Panc1 (cell line): ENCODE measurements around the gene PRR15. TPM values are rescaled to one million over a fixed set of nuclear protein-coding genes. Genes with fewer than 3 reads are reported as not detected.

Source experiments
- ATAC-seq: fragments of 200-7000 bp; cut with Tn5 transposase; 2 replicates; pipeline ENCODE4 v1.9.1; 2020; ENCODE audit warnings: mild to moderate bottlenecking, moderate library complexity
- BruUV-seq: library from RNA; stranded (reverse); fragments of 400-500 nt; replicated peaks from 2 replicates; lab custom pipeline; 2021; lab: Mats Ljungman, UMichigan
- CTCF ChIA-PET: fragments of 300-600 bp; sonication (Branson Sonifier 250); formaldehyde crosslinking; loops from one replicate; lab custom pipeline; 2022; ENCODE audit warnings: antibody characterized with exemption; lab: Charles Lee
- POLR2A ChIA-PET: fragments of 300-600 bp; sonication (Branson Sonifier 250); formaldehyde crosslinking; loops from one replicate; lab custom pipeline; 2022; ENCODE audit warnings: antibody characterized with exemption; lab: Charles Lee
- DNase-seq: peaks from one replicate; pipeline ENCODE4 v3.0.0-alpha.2; 2010; ENCODE audit warnings: low read depth, low spot score
- H3K27ac ChIP-seq: 2 replicates; pipeline ENCODE4 v1.5.1; 2011; ENCODE audit warnings: mild to moderate bottlenecking, low read length, inconsistent platforms
- H3K27me3 ChIP-seq: fragments of 200-500 bp; sonication (Bioruptor generic); 2 replicates; pipeline ENCODE4 v1.6.0; 2014; ENCODE audit warnings: low read length, inconsistent platforms; ENCODE audit not compliant: control insufficient read depth, insufficient read depth
- H3K36me3 ChIP-seq: fragments of 200-500 bp; sonication (Bioruptor generic); 2 replicates; pipeline ENCODE4 v1.5.1; 2014; ENCODE audit warnings: inconsistent platforms, mild to moderate bottlenecking, low read length, moderate library complexity; ENCODE audit not compliant: control insufficient read depth, insufficient read depth
- H3K4me1 ChIP-seq: 2 replicates; pipeline ENCODE4 v1.5.1; 2011; ENCODE audit warnings: inconsistent platforms, mild to moderate bottlenecking, low read length, moderate library complexity; ENCODE audit not compliant: control insufficient read depth, insufficient read depth
- H3K4me3 ChIP-seq, 2 experiments: 2 replicates each; pipeline ENCODE4 v1.5.1; 2011 to 2012; ENCODE audit warnings: low read depth in 2 of 2, low read length in 2 of 2, mild to moderate bottlenecking in 2 of 2, inconsistent platforms in 1 of 2, moderate library complexity in 1 of 2
- H3K9me3 ChIP-seq: fragments of 200-500 bp; sonication (Bioruptor generic); 2 replicates; pipeline ENCODE4 v1.5.1; 2014; ENCODE audit warnings: low read depth, mild to moderate bottlenecking, inconsistent platforms, low read length, moderate library complexity; ENCODE audit not compliant: control insufficient read depth, insufficient read depth
- CTCF ChIP-seq: fragments of 450-650 bp; IDR thresholded peaks from 2 replicates; pipeline ENCODE4 v1.5.1; 2017; ENCODE audit warnings: mild to moderate bottlenecking
- POLR2AphosphoS5 ChIP-seq: IDR thresholded peaks from 2 replicates; pipeline ENCODE4 v1.6.1; 2012; ENCODE audit warnings: mild to moderate bottlenecking, low read depth, low read length, moderate library complexity
- SIN3A ChIP-seq: IDR thresholded peaks from 2 replicates; pipeline ENCODE4 v1.6.1; 2012; ENCODE audit warnings: low read depth, mild to moderate bottlenecking, low read length, moderate library complexity, borderline replicate concordance; ENCODE audit not compliant: insufficient read depth
- TCF7L2 ChIP-seq: IDR thresholded peaks from 2 replicates; pipeline ENCODE4 v1.6.1; 2011; ENCODE audit warnings: mild to moderate bottlenecking, low read depth, low read length, inconsistent platforms
- in situ Hi-C: cut with HindIII; loops from 2 replicates; pipeline ENCODE4 v1.10.0; 2016; ENCODE audit warnings: low sequenced_read_pairs, low pct_unique_long_range_greater_than_20kb
- intact Hi-C: fragments of 100-400 bp; cut with micrococcal nuclease; formaldehyde crosslinking; loops from one replicate; pipeline ENCODE4 v1.10.0; 2022; ENCODE audit not compliant: unreplicated experiment
- total RNA-seq: library from RNA; stranded (reverse); gene quantifications from one replicate; pipeline ENCODE4 v1.2.1, GENCODE V29; 2021; ENCODE audit not compliant: unreplicated experiment
- TF ChIP-seq, protein P1 (sequence below), 2 experiments: IDR thresholded peaks; 2 replicates each; pipeline ENCODE4 v1.6.1; 2011 to 2012; ENCODE audit warnings: low read depth in 2 of 2, control low read depth in 1 of 2, low read length in 1 of 2, mild to moderate bottlenecking in 1 of 2, moderate library complexity in 1 of 2; ENCODE audit not compliant: insufficient read depth in 1 of 2

The PRR15 gene
- total RNA-seq, 1 experiment from 2014 or later, result 0.23 TPM

- ChIA-PET POLR2A (no interaction called here), CTCF (no interaction called here)
- TF ChIP-seq, protein P1, sequence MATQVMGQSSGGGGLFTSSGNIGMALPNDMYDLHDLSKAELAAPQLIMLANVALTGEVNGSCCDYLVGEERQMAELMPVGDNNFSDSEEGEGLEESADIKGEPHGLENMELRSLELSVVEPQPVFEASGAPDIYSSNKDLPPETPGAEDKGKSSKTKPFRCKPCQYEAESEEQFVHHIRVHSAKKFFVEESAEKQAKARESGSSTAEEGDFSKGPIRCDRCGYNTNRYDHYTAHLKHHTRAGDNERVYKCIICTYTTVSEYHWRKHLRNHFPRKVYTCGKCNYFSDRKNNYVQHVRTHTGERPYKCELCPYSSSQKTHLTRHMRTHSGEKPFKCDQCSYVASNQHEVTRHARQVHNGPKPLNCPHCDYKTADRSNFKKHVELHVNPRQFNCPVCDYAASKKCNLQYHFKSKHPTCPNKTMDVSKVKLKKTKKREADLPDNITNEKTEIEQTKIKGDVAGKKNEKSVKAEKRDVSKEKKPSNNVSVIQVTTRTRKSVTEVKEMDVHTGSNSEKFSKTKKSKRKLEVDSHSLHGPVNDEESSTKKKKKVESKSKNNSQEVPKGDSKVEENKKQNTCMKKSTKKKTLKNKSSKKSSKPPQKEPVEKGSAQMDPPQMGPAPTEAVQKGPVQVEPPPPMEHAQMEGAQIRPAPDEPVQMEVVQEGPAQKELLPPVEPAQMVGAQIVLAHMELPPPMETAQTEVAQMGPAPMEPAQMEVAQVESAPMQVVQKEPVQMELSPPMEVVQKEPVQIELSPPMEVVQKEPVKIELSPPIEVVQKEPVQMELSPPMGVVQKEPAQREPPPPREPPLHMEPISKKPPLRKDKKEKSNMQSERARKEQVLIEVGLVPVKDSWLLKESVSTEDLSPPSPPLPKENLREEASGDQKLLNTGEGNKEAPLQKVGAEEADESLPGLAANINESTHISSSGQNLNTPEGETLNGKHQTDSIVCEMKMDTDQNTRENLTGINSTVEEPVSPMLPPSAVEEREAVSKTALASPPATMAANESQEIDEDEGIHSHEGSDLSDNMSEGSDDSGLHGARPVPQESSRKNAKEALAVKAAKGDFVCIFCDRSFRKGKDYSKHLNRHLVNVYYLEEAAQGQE (IDR thresholded peaks at IDR 0.05; ENCODE audit: insufficient read depth in 1 of 2, low read depth in 2 of 2, low read length in 1 of 2), result no peak
- TF ChIP-seq CTCF (no peak), SIN3A (no peak), TCF7L2 (no peak), POLR2AphosphoS5 (no peak)
- no peak for DNase-seq
- peaks cover 6% of the 10 kb centered on the region for H3K4me1 ChIP-seq
- no peaks in the 10 kb centered on the region for H3K36me3 ChIP-seq
- no peaks in the 10 kb centered on the region for H3K9me3 ChIP-seq
- H3K27me3 ChIP-seq, result peaks cover 18% of the 10 kb centered on the region
- ATAC-seq, result no peak
- H3K27ac ChIP-seq, result no peak overlapping the region
- intact Hi-C loops, result no loop called here
- no peak overlapping the region for H3K4me3 ChIP-seq
- no TSS peak for BruUV-seq
- in situ Hi-C loops, result no loop called here
These were observed 6.0 kb downstream of the PRR15 start for GRCh38 chr7:29569648-29570047.

DNA sequence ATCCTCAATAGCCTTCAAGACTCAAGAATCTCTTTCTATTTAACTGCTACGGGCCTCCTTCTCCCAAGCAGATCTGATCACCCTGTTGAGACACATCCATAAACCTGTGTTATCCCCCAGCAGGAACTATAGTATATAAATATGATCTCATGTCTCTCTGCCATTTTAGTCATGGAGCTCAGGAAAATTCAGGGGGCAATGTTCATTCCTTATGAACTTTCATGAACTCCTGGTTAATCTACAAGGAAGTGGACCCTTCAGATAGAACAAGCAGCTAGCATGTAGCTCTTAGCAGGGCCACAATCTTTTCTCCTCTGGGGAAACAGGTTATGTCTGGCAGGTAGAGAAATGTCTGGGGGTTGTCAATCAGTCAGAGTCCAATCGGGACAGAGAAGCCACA, 8.9 kb downstream of the PRR15 start:
- H3K36me3 ChIP-seq, result no peaks in the 10 kb centered on the region
- no peak overlapping the region for H3K27ac ChIP-seq
- CTCF ChIA-PET, result no interaction called here
- ATAC-seq (no peak), DNase-seq (no peak)
- TF ChIP-seq TCF7L2 (no peak), POLR2AphosphoS5 (no peak), SIN3A (no peak), CTCF (no peak)
- TF ChIP-seq, protein P1 (IDR thresholded peaks at IDR 0.05; ENCODE audit: insufficient read depth in 1 of 2, low read depth in 2 of 2, low read length in 1 of 2), result no peak
- no peaks in the 10 kb centered on the region for H3K9me3 ChIP-seq
- no peak overlapping the region for H3K4me3 ChIP-seq
- POLR2A ChIA-PET, result no interaction called here
- intact Hi-C loops, result no loop called here
- no peaks in the 10 kb centered on the region for H3K4me1 ChIP-seq
- peaks cover 9% of the 10 kb centered on the region for H3K27me3 ChIP-seq
- in situ Hi-C loops, result no loop called here
- BruUV-seq, result no TSS peak
